Measurements from ENCODE around the gene APBA2.

APBA2 gene

DNA sequence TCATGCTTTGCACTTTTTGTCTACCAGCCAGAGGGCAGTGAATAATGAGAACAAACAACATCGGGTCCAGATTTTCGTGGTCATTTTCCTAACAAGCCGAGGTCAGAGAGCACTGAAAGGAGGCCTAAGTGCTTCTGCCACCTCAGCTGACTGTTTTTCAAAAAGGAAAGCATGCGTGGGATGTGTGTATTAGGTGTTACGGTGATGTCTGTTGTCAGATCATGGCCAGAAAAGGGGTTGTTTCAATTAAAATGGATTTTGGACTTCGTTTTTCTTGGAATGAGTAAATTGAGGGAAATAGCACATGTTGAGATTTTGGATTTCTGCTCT, 99.5 kb downstream of the APBA2 start (continued):
- no peak for TF ChIP-seq ZNF639 (tag by site-specific recombination; IDR thresholded peaks at IDR 0.05)
- no peak for TF ChIP-seq KLF7 (tag by site-specific recombination; IDR thresholded peaks at IDR 0.05; ENCODE audit: borderline replicate concordance)
- no peak for TF ChIP-seq WT1 (tag by site-specific recombination; IDR thresholded peaks at IDR 0.05)
- TF ChIP-seq ZNF394 (tag by site-specific recombination; IDR thresholded peaks at IDR 0.05; ENCODE audit: borderline replicate concordance), result no peak
- no peak for TF ChIP-seq ZNF140 (tag by site-specific recombination; IDR thresholded peaks at IDR 0.05)
- no peak for TF ChIP-seq ZNF747 (tag by site-specific recombination; IDR thresholded peaks at IDR 0.05)
- TF ChIP-seq ZNF707 (tag by site-specific recombination; IDR thresholded peaks at IDR 0.05), result no peak
- no peak for TF ChIP-seq ZNF600 (tag by site-specific recombination; IDR thresholded peaks at IDR 0.05)

DNA sequence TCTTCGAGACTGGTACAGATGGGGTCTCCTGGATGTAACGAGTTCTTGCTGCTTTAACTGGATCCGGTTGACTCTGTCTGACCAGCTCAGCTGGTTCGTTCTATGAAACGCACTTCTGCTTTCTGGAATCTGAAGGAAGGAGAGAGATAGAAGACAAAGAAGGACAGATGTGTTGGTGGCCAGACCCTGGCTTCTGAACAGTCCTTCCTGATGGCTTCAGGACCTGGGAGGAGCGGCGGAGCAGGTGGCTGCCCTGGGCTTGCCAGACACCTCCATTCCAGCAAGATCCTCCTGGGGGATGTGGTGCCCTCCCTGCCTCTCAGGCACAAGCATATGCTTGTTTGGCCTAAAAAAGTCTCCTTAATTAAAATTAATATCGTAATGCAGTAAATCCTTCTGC, 99.9 kb downstream of the APBA2 start:
- CTCF ChIA-PET, result interaction anchor here (0.7 kb wide), 1 partner anchor 117 kb away, joined by 3 read pairs; no protein-coding TSS in a partner anchor
- H3K36me3 ChIP-seq (ENCODE audit: control insufficient read depth in 2 of 2, insufficient read depth in 1 of 2, low read length in 2 of 2), result no peaks in the 10 kb centered on the region
- H3K27ac ChIP-seq (ENCODE audit: extremely low read depth, low read depth, low read length), result no peak overlapping the region
- POLR2A ChIA-PET, result no interaction called here
- H3K9me3 ChIP-seq (ENCODE audit: control insufficient read depth, insufficient read depth, low read depth, low read length), result no peaks in the 10 kb centered on the region
- no peak overlapping the region for H3K4me3 ChIP-seq (ENCODE audit: low read depth, low read length)
- H3K4me1 ChIP-seq (ENCODE audit: control insufficient read depth, insufficient read depth, low read length), result no peaks in the 10 kb centered on the region
- TF ChIP-seq ZNF146 (tag by site-specific recombination; IDR thresholded peaks at IDR 0.05), result no peak
- TF ChIP-seq SP3 (tag by site-specific recombination; IDR thresholded peaks at IDR 0.05), result no peak
- TF ChIP-seq, protein P1, sequence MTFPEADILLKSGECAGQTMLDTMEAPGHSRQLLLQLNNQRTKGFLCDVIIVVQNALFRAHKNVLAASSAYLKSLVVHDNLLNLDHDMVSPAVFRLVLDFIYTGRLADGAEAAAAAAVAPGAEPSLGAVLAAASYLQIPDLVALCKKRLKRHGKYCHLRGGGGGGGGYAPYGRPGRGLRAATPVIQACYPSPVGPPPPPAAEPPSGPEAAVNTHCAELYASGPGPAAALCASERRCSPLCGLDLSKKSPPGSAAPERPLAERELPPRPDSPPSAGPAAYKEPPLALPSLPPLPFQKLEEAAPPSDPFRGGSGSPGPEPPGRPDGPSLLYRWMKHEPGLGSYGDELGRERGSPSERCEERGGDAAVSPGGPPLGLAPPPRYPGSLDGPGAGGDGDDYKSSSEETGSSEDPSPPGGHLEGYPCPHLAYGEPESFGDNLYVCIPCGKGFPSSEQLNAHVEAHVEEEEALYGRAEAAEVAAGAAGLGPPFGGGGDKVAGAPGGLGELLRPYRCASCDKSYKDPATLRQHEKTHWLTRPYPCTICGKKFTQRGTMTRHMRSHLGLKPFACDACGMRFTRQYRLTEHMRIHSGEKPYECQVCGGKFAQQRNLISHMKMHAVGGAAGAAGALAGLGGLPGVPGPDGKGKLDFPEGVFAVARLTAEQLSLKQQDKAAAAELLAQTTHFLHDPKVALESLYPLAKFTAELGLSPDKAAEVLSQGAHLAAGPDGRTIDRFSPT (tag by site-specific recombination; IDR thresholded peaks at IDR 0.05), result no peak
- TF ChIP-seq, protein P2, sequence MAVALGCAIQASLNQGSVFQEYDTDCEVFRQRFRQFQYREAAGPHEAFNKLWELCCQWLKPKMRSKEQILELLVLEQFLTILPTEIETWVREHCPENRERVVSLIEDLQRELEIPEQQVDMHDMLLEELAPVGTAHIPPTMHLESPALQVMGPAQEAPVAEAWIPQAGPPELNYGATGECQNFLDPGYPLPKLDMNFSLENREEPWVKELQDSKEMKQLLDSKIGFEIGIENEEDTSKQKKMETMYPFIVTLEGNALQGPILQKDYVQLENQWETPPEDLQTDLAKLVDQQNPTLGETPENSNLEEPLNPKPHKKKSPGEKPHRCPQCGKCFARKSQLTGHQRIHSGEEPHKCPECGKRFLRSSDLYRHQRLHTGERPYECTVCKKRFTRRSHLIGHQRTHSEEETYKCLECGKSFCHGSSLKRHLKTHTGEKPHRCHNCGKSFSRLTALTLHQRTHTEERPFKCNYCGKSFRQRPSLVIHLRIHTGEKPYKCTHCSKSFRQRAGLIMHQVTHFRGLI (tag by site-specific recombination; IDR thresholded peaks at IDR 0.05), result no peak
- no peak for TF ChIP-seq ZNF658 (tag by site-specific recombination; IDR thresholded peaks at IDR 0.05)
- no peak for TF ChIP-seq PRDM4 (tag by site-specific recombination; IDR thresholded peaks at IDR 0.05)
- no peak for TF ChIP-seq ZNF391 (tag by site-specific recombination; IDR thresholded peaks at IDR 0.05; ENCODE audit: borderline replicate concordance, low read depth)
- no peak for TF ChIP-seq ATF2 (tag by site-specific recombination; IDR thresholded peaks at IDR 0.05; ENCODE audit: low read depth)
- TF ChIP-seq ZFP69B (tag by site-specific recombination; IDR thresholded peaks at IDR 0.05), result no peak
- TF ChIP-seq ZNF837 (tag by site-specific recombination; IDR thresholded peaks at IDR 0.05), result no peak
- TF ChIP-seq ZNF518A (tag by site-specific recombination; conservative IDR thresholded peaks at IDR 0.05; ENCODE audit: low read depth), result no peak
- no peak for TF ChIP-seq ZNF174 (tag by site-specific recombination; IDR thresholded peaks at IDR 0.05)
- TF ChIP-seq, protein P3, sequence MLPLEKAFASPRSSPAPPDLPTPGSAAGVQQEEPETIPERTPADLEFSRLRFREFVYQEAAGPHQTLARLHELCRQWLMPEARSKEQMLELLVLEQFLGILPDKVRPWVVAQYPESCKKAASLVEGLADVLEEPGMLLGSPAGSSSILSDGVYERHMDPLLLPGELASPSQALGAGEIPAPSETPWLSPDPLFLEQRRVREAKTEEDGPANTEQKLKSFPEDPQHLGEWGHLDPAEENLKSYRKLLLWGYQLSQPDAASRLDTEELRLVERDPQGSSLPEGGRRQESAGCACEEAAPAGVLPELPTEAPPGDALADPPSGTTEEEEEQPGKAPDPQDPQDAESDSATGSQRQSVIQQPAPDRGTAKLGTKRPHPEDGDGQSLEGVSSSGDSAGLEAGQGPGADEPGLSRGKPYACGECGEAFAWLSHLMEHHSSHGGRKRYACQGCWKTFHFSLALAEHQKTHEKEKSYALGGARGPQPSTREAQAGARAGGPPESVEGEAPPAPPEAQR (tag by site-specific recombination; IDR thresholded peaks at IDR 0.05), result no peak
- TF ChIP-seq ZNF24 (tag by site-specific recombination; IDR thresholded peaks at IDR 0.05), result no peak
